Measurements from ENCODE around the gene THAP11. TPM values are rescaled to one million over a fixed set of nuclear protein-coding genes. Genes with fewer than 3 reads are reported as not detected.

Gene THAP11
- total RNA-seq, 2 experiments from 2014 or later = 31.2 to 32.1 TPM

- no peak overlapping the region for H3K4me3 Mint-ChIP-seq
- H3K9me3 ChIP-seq (ENCODE audit: control insufficient read depth in 1 of 2, insufficient read depth in 1 of 2, low read length in 2 of 2) = no peaks in the 10 kb centered on the region
- H3K27me3 ChIP-seq (ENCODE audit: control insufficient read depth in 1 of 2, insufficient read depth in 2 of 2, low read length in 2 of 2) = no peaks in the 10 kb centered on the region
- no peak overlapping the region for H3K27ac Mint-ChIP-seq
- TF ChIP-seq CTCF (IDR thresholded peaks at IDR 0.05) = no peak
- ChIA-PET CTCF (interaction anchor here (0.6 to 2.8 kb wide), 27 partner anchors 9 to 972 kb away, joined by 3 to 16 read pairs (median 5); partner anchors contain the start of genes PSKH1, RANBP10 and TSNAXIP1), POLR2A (interaction anchor here (1.0 to 1.1 kb wide), 5 partner anchors 10 to 157 kb away, joined by 3 to 8 read pairs (median 4); partner anchors contain the start of genes NUTF2, PSKH1 and PSMB10)
- H3K4me1 ChIP-seq (ENCODE audit: insufficient read depth, low read length) = no peaks in the 10 kb centered on the region
- no peaks in the 10 kb centered on the region for H3K4me1 Mint-ChIP-seq (ENCODE audit: low read depth)
- peak; percentile 19 for ATAC-seq (ENCODE audit: poor library complexity)
- H3K36me3 ChIP-seq (ENCODE audit: insufficient read depth, low read length) = peaks cover 79% of the 10 kb centered on the region
- H3K36me3 Mint-ChIP-seq (ENCODE audit: low read depth) = peaks cover 79% of the 10 kb centered on the region
- no peak overlapping the region for H3K4me3 ChIP-seq (ENCODE audit: low read length)
- H3K27ac ChIP-seq (ENCODE audit: low read depth in 1 of 2, low read length in 2 of 2) = no peak overlapping the region
- DNase-seq = no peak
- no peaks in the 10 kb centered on the region for H3K9me3 Mint-ChIP-seq
- intact Hi-C loops (cut with DNase I, micrococcal nuclease) = loop anchor here (1.0 to 5.0 kb wide), 4 partner anchors 45 to 345 kb away; no protein-coding TSS in a partner anchor
- no peaks in the 10 kb centered on the region for H3K27me3 Mint-ChIP-seq
These were observed 41.2 kb downstream of the THAP11 start for GRCh38 chr16:67883146-67883871.

- Mint-ChIP-seq H3K36me3 (ENCODE audit: low read depth) (peaks cover 73% of the 10 kb centered on the region), H3K9me3 (no peaks in the 10 kb centered on the region), H3K4me1 (ENCODE audit: low read depth) (no peaks in the 10 kb centered on the region), H3K27me3 (no peaks in the 10 kb centered on the region), H3K27ac (no peak overlapping the region), H3K4me3 (no peak overlapping the region)
- H3K9me3 ChIP-seq (ENCODE audit: control insufficient read depth in 1 of 2, insufficient read depth in 1 of 2, low read length in 2 of 2) = no peaks in the 10 kb centered on the region
- peak; percentile 91 for TF ChIP-seq CTCF (IDR thresholded peaks at IDR 0.05)
- peak; percentile 88 for ATAC-seq (ENCODE audit: poor library complexity)
- ChIA-PET CTCF (interaction anchor here (0.6 to 2.8 kb wide), 29 partner anchors 9 to 972 kb away, joined by 3 to 16 read pairs (median 4); partner anchors contain the start of genes PSKH1, RANBP10 and TSNAXIP1), POLR2A (interaction anchor here (1.0 to 1.1 kb wide), 5 partner anchors 9 to 157 kb away, joined by 3 to 8 read pairs (median 4); partner anchors contain the start of genes NUTF2, PSKH1 and PSMB10)
- no peak overlapping the region for H3K4me3 ChIP-seq (ENCODE audit: low read length)
- peaks cover 73% of the 10 kb centered on the region for H3K36me3 ChIP-seq (ENCODE audit: insufficient read depth, low read length)
- no peak overlapping the region for H3K27ac ChIP-seq (ENCODE audit: low read depth in 1 of 2, low read length in 2 of 2)
- no peaks in the 10 kb centered on the region for H3K27me3 ChIP-seq (ENCODE audit: control insufficient read depth in 1 of 2, insufficient read depth in 2 of 2, low read length in 2 of 2)
- no peaks in the 10 kb centered on the region for H3K4me1 ChIP-seq (ENCODE audit: insufficient read depth, low read length)
- DNase-seq = peak; percentile 60 to 85 (median 72)
- intact Hi-C loops (cut with DNase I, micrococcal nuclease) = loop anchor here (1.0 to 5.0 kb wide), 4 partner anchors 45 to 345 kb away; no protein-coding TSS in a partner anchor
These were observed 41.7 kb downstream of the THAP11 start for GRCh38 chr16:67883872-67884261.

- no peaks in the 10 kb centered on the region for H3K27me3 Mint-ChIP-seq
- H3K36me3 ChIP-seq (ENCODE audit: insufficient read depth, low read length) = peaks cover 65% of the 10 kb centered on the region
- no peak within 1 kb of the TSS for H3K4me3 ChIP-seq (ENCODE audit: low read length)
- no peak within 1 kb of the TSS for H3K27ac ChIP-seq (ENCODE audit: low read depth in 1 of 2, low read length in 2 of 2)
- ChIA-PET POLR2A (no interaction called here), CTCF (interaction anchor here (1.5 to 2.8 kb wide), 5 partner anchors 16 to 156 kb away, joined by 3 to 16 read pairs (median 9); no protein-coding TSS in a partner anchor)
- H3K27me3 ChIP-seq (ENCODE audit: control insufficient read depth in 1 of 2, insufficient read depth in 2 of 2, low read length in 2 of 2) = no peaks in the 10 kb centered on the region
- no peaks in the 10 kb centered on the region for H3K4me1 Mint-ChIP-seq (ENCODE audit: low read depth)
- H3K9me3 Mint-ChIP-seq = no peaks in the 10 kb centered on the region
- DNase-seq (no peak), ATAC-seq (ENCODE audit: poor library complexity) (no peak)
- no peaks in the 10 kb centered on the region for H3K9me3 ChIP-seq (ENCODE audit: control insufficient read depth in 1 of 2, insufficient read depth in 1 of 2, low read length in 2 of 2)
- TF ChIP-seq CTCF (IDR thresholded peaks at IDR 0.05) = no peak
- no peak within 1 kb of the TSS for H3K4me3 Mint-ChIP-seq
- peaks cover 65% of the 10 kb centered on the region for H3K36me3 Mint-ChIP-seq (ENCODE audit: low read depth)
- intact Hi-C loops (cut with DNase I, micrococcal nuclease) = loop anchor here in 1 of 2 experiments (5.0 kb wide), 1 partner anchor 343 kb away; no protein-coding TSS in a partner anchor
- no peak within 1 kb of the TSS for H3K27ac Mint-ChIP-seq
- H3K4me1 ChIP-seq (ENCODE audit: insufficient read depth, low read length) = no peaks in the 10 kb centered on the region
These were observed 42.6 kb downstream of the THAP11 start, which contains the start of gene NRN1L for GRCh38 chr16:67884684-67885083. NRN1L (plus strand) TSS chr16:67884885; CDS start chr16:67884904, 19 bp downstream.
